ENCODE results near the gene LARGE1.

The LARGE1 gene

DNA sequence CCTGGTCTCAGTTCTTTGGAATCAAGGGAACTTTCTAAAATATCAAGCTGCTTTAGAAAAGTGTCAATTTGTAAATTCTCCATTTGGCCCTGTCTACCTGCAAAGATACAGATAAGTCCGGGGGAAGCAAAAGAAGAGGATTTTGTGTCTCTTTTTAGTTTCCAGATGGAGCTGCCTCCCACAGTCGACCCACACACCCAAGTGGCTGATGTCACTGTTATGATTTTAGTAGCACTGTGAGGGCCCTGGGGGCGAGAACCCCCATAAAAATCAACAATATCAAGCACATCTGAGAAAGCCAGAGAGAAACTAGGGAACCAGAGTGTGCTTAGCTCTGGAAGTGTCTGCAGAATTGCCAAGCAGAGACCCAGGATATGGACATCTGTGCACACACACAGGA is 212.7 kb downstream of the LARGE1 start:
- DNase-seq = no peak

DNA sequence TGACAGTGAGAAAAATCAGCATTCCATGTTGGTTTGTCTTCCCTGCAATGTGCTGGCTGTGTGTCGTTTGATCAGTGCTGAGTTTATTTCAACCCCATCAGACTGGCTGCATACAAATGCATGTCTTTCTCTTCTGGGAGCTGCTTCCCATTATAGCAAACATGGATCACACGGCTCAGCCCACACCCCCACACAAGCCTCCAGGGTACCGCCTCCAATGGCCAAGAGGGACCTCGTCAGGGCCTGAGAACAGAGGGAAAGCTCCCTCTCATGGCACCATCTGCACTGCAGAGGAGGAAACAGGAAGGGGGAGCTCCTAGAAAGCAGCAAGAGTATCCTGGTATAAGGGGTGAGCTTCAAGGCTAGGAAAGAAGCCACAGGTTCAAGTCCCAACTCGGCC is 214.2 kb downstream of the LARGE1 start:
- no peak for DNase-seq

DNA sequence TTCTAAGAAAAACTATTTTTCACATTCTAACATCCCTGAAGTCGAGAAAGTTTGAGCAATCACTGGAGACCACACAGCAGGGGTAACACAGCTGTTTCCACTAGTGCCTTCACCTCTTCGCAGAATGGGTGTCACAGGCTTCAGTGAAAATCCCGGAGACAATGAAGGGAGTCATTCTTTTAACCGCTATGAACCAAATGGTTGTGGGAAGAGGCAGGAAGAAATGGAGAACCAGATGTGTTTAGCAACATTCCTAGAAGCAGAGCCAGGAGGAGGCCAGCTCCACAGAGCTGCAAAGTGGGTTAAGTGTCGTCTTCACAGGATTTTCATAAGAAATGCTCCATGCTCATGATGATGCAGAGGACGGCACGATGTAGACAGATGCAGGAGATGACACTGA is 221.1 kb downstream of the LARGE1 start:
- no peak for DNase-seq

DNA sequence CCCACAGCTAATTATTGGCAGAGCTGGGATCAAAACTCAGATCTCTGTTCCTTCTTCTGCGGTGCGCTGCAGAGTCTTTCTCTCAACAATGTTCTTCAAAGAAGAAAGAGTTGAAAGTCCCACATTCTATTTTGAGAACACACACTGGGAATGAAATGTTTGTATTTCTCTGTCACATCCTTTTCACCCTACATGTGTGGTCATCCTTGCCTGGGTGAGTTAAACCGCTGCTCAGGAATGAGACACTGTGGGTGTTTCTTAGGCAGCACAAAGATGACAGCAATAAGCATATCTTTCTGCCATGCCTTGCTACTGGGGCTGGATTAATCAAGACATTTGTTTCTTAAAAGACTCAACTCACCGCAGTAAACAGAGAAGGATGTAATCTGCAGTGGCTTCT is 222.6 kb downstream of the LARGE1 start:
- DNase-seq = no peak

DNA sequence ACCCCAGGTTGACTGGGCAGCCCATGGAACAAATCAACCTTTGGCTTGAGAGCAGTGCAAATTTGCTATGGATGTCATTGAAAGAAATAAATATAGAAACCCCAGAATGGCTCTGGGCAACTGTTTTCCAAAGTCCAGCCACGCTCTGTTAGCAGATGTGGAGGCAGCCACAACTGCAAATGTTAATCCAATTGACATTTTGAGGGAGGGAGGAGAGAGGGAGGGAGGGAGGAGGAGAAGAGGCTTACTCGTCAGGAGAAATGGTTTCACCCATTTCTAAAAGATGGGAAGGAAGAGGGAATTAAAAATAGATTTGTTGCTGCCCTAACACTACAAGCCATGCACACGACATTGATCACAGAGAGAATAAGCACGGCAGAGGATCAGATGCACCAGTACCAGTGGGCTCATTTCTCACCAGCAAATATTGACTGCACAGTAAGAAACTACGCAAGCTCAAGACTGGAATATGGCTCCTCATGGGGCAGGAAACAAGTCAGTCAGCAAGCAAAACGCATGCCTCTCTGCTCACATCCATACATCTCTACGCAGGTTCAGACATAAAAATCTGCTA is 229.1 kb downstream of the LARGE1 start:
- no peak for DNase-seq

- no peak for DNase-seq
Observed at GRCh38 chr22:33688903-33689302, 231.4 kb downstream of the LARGE1 start.

GRCh38 chr22:33687464-33687863 is 232.8 kb downstream of the LARGE1 start:
- no peak for DNase-seq

- DNase-seq = no peak
Observed at GRCh38 chr22:33684087-33684486, 236.2 kb downstream of the LARGE1 start.

- DNase-seq = no peak
Observed at GRCh38 chr22:33682927-33683326, 237.3 kb downstream of the LARGE1 start.

GRCh38 chr22:33680632-33681031 is 239.6 kb downstream of the LARGE1 start:
- DNase-seq = no peak

DNA sequence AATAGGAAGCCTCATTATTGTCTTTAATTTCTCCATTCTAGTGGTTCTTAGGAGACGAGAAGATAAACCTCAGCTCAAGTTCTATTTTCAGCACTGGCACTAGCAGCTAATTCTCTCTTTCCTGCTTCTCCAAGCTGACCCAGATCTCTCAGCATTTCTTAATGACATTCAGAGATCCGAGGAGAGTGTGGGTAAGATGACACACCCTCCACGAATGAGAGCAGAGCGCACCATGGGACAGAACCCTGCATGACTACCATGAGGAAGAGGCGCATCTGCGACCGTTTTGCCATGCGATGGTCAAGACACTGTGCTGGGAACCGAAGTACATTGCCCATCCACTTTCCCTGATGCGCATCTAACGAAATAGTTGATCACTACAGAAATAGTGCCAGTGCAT is 241.8 kb downstream of the LARGE1 start:
- DNase-seq = no peak

DNA sequence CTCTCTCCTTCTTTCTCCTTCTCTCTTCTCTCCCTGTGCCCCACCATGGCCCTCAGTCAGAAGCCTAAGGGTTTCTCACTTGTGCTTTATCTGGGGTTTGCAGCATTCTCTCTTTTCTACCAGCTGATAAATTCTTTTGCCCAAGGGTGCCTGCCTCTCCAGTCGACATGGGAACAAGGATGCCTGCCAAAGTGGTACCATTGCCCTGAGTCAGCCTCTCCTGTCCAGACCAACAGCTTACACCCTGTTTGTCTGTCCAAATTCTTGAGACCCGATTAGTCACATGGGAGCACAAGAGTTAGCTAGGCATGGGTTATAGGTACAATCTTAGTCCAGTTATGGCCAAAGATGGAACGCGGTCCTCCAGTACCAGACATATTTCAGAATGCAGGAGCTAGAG is 242.7 kb downstream of the LARGE1 start:
- DNase-seq = no peak

- no peak for DNase-seq
Observed at GRCh38 chr22:33674357-33674756, 245.9 kb downstream of the LARGE1 start.

- no peak for DNase-seq
Observed at GRCh38 chr22:33669746-33670145, 250.5 kb downstream of the LARGE1 start.

- DNase-seq = no peak
Observed at GRCh38 chr22:33666961-33667619, 253.2 kb downstream of the LARGE1 start.

DNA sequence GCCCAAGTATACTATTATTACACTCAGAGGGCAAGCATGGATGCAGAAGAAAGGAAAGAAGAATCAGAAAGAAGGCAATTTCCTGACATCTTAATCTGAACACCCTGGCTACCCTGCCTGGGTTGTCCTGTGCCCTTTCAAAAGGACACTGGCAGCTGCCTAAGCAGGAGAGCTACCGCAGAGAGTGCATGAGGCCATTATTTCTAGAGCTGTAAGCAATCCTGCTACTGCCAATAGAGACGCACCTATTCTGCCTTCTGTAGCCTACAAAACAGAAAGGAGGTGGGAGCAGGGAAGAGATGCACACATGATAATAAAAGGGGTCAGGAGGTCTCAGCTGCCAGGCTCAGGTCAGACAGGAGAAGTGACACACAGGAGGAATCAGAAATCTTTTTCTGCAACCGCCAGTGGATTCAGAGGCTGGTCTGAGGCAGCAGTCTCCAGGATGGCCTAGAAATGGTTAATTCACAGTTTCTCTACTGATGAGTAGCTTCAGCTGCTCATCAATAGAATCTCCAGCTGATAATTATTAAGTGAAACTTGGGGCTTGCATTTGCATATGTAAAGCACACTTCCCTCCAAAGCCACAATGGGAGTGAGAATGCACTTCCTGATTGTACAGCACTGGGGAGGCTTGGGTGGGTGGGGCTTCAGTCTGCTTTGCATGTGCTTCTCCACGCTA is 253.9 kb downstream of the LARGE1 start:
- DNase-seq = no peak

DNA sequence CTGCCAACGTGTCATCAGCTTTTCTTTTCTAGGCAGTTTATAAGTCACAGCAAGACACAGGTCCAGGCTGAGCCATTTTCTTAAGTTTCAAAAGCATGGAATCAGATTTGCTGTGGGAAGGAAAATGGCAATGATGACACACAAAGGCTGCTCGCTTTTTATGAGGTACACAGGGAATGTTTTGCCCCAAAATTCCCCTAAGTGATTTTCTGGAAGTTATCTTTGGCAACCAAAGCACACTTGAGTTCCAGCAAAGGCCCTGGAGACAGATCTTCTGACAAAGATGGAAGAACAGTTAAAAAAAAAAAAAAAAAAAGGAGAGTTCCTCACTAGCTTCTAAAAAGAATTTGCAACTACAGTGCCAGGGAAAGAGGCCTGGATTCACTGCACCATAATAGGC is 260.8 kb downstream of the LARGE1 start:
- no peak for DNase-seq

- DNase-seq = no peak
Observed at GRCh38 chr22:33658775-33659174, 261.5 kb downstream of the LARGE1 start.

GRCh38 chr22:33657670-33658069 is 262.6 kb downstream of the LARGE1 start:
- DNase-seq = no peak

- no peak for DNase-seq
Observed at GRCh38 chr22:33656808-33657628, 263.3 kb downstream of the LARGE1 start.

DNA sequence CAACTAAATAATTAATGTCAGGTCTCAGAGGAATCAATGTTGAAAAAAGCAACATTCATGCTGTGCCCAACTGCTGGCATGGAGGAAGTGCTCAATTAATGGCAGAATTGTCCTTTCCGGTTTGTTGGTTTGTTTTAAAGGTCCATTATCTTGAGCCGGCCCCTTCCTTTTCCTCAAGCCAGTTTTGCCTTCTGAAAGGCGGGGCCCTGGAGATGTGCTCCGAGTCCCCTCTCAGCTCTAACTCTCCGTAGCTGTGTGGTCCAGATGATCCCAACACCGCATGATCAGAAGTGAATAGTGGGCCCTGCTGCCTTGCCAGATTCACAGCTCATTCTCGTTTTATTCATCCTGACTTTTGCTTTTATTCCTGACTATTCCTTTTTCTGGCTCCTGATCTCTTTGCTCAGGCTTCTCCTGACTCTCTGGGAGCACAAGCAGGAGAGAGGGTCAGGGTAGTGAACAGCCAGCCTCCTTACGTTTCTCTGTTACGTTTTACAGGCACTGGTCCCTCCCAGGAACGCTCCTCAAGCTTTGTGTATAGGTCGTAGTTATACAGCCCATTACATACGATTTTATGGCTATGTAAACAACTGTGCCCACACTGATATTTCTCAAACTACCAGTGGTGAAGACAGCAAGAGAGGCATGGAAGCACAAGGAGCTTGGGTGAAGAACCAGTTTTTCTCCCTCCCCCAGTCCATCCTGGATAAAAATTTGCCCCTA is 265.9 kb downstream of the LARGE1 start:
- DNase-seq = no peak

DNA sequence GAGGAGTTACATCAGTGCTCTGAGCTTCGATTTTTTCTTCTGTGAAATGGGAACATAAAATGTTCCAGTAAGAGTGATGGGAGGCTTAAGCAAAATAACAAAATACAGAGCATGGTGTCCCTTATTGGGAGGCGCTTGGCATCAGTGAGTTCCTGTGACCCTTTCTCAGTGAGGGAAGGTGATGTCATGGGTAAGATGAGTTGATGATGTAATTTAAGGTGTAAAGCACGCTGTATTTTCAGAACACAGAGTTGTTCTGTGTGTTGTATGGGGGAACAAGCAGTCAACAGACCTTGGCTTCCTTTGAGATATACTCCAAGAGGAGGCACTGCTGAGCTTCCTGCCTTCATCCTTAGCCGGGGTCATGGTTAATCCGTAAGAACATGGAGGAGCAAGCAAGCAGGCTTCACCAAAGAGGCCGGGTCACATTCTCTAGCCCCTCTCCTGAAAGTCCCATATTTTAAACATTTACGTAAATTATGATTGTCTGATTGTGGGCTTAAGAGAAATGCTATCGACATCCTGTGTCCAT is 266.7 kb downstream of the LARGE1 start:
- no peak for DNase-seq

- no peak for DNase-seq
Observed at GRCh38 chr22:33652615-33653014, 267.7 kb downstream of the LARGE1 start.

Data from NCI-H1436 (cell line).